ENCODE results near the gene KIF26A.

GRCh38 chr14:104140463-104141331 is 2.3 kb downstream of the KIF26A start:
- TF ChIP-seq USF1 (IDR thresholded peaks at IDR 0.05): no peak
- no peak for TF ChIP-seq CEBPB (IDR thresholded peaks at IDR 0.05)
- no peak for TF ChIP-seq EP300 (IDR thresholded peaks at IDR 0.05; ENCODE audit: borderline replicate concordance)
- TF ChIP-seq MAX (IDR thresholded peaks at IDR 0.05): no peak
- TF ChIP-seq FOXM1 (IDR thresholded peaks at IDR 0.05; ENCODE audit: borderline replicate concordance, low read depth): no peak
- TF ChIP-seq ZBTB7A (IDR thresholded peaks at IDR 0.05; ENCODE audit: low read depth): no peak
- TF ChIP-seq REST (IDR thresholded peaks at IDR 0.05; ENCODE audit: low read depth): no peak
- TF ChIP-seq TAF1 (IDR thresholded peaks at IDR 0.05; ENCODE audit: low read depth): no peak
- TF ChIP-seq NFIC (IDR thresholded peaks at IDR 0.05): no peak

Data from Ishikawa (cell line).